Measurements from ENCODE around the gene MYH6. TPM values are rescaled to one million over a fixed set of nuclear protein-coding genes. Genes with fewer than 3 reads are reported as not detected.
"Not testable (repeated sequence)": the region's sequence is repeated elsewhere in the genome, so short reads cannot be mapped to it uniquely, and the experiment has no call there.

Gene MYH6
- total RNA-seq, 1 donor from 2014 or later: not detected

DNA sequence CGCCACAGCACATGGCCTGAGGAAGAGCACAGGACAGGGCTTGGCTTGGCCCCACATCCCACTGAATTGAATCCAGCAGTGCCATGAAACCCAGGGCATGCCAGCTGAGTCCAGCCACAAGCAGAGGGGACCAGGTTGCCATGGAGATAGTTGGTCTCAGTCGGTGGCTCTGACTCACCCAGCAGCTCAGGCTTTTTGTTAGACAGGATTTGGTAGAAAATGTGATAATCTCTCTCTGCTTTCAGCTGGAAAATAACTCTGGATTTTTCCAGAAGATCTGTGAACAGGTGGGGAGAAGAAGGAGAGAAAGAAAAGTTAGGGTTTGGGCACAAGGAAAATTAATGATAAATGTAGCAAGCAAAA, 22.6 kb upstream of the MYH6 start:
- TF ChIP-seq, protein P1, sequence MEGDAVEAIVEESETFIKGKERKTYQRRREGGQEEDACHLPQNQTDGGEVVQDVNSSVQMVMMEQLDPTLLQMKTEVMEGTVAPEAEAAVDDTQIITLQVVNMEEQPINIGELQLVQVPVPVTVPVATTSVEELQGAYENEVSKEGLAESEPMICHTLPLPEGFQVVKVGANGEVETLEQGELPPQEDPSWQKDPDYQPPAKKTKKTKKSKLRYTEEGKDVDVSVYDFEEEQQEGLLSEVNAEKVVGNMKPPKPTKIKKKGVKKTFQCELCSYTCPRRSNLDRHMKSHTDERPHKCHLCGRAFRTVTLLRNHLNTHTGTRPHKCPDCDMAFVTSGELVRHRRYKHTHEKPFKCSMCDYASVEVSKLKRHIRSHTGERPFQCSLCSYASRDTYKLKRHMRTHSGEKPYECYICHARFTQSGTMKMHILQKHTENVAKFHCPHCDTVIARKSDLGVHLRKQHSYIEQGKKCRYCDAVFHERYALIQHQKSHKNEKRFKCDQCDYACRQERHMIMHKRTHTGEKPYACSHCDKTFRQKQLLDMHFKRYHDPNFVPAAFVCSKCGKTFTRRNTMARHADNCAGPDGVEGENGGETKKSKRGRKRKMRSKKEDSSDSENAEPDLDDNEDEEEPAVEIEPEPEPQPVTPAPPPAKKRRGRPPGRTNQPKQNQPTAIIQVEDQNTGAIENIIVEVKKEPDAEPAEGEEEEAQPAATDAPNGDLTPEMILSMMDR (IDR thresholded peaks at IDR 0.05; ENCODE audit: insufficient read depth, low read length, poor library complexity, severe bottlenecking): no peak
- Histone ChIP-seq H3K27me3 (ENCODE audit: control insufficient read depth, insufficient read depth, low read length) (peaks cover 5% of the 10 kb centered on the region), H3K36me3 (ENCODE audit: control insufficient read depth, insufficient read depth, low read length) (no peaks in the 10 kb centered on the region), H3K4me3 (ENCODE audit: low read depth, low read length) (no peak overlapping the region)
- peak; percentile 28 for DNase-seq (ENCODE audit: low read depth)

DNA sequence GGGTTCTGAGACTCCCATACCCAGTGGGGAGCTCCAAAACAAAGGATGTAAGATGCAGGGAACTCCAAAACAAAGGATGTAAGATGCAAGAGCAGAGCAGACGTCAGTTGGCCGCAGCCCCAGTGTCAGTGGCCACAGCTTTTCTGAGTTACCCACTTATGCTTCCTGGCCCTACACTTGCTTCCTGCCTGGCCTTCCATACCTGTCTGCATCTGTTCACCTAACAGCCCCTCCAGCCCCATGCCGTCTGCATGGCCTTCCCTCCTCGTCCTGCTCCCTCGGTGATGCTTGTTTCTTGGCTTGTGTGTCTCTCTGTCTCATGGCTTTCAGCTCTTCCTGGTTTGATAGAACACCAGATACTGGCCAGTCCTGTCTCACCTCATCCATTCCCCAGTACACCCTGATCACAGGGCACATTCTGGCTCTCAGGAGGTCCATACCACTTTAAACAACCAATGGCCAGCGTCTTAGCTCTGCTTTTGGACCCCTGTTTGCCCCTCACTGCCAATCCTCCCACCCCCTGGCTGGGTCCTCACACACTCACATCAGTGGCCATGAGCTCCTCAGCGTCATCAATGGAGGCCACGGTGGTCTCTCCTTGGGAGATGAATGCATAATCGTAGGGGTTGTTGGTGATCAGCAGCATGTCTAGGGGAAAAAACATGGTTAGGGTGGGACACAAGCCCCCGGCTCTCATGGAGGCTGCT, 22.1 kb upstream of the MYH6 start:
- no peak for DNase-seq (ENCODE audit: low read depth)

DNA sequence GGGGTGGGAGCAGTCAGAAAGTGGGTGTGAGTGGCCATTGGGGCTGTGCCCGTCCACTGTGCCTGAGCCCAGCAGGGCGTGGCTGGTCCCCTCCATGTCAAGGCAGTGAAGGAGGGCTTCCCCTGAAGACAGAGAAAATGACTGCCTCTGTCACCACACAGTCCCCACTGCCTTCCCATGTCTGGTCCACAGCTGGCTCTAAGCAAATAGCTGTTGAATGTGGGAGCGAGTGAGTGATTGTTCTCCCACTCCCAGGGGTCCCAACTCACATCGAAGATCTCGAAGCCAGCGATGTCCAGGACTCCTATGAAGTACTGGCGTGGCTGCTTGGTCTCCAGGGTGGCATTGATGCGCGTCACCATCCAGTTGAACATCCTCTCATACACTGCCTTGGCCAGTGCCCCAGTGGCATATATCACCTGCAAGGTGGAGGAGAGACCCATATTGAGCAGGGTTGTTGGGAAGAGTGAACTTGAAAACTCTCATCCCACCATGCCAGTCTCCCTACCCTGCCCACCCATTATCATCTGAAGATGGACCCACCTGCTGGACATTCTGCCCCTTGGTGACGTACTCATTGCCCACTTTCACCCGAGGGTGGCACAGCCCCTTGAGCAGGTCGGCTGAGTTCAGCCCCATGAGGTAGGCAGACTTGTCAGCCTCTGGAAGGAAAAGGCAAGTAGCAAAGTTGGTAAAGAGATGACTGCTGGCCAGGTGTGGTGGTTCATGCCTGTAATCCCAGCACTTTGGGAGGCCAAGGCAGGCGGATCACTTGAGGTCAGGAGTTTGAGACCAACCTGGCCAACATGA, 20.8 kb upstream of the MYH6 start:
- no peak for DNase-seq (ENCODE audit: low read depth)
- Histone ChIP-seq H3K4me3 (ENCODE audit: low read depth, low read length) (no peak overlapping the region), H3K36me3 (ENCODE audit: control insufficient read depth, insufficient read depth, low read length) (no peaks in the 10 kb centered on the region), H3K27me3 (ENCODE audit: control insufficient read depth, insufficient read depth, low read length) (peaks cover 2% of the 10 kb centered on the region)
- TF ChIP-seq, protein P1 (IDR thresholded peaks at IDR 0.05; ENCODE audit: insufficient read depth, low read length, poor library complexity, severe bottlenecking): no peak

More for the DNA sequence above, 22.1 kb upstream of the MYH6 start:
- H3K27me3 ChIP-seq (ENCODE audit: control insufficient read depth, insufficient read depth, low read length): peaks cover 5% of the 10 kb centered on the region
- no peaks in the 10 kb centered on the region for H3K36me3 ChIP-seq (ENCODE audit: control insufficient read depth, insufficient read depth, low read length)
- TF ChIP-seq, protein P1 (IDR thresholded peaks at IDR 0.05; ENCODE audit: insufficient read depth, low read length, poor library complexity, severe bottlenecking): no peak
- H3K4me3 ChIP-seq (ENCODE audit: low read depth, low read length): no peak overlapping the region

DNA sequence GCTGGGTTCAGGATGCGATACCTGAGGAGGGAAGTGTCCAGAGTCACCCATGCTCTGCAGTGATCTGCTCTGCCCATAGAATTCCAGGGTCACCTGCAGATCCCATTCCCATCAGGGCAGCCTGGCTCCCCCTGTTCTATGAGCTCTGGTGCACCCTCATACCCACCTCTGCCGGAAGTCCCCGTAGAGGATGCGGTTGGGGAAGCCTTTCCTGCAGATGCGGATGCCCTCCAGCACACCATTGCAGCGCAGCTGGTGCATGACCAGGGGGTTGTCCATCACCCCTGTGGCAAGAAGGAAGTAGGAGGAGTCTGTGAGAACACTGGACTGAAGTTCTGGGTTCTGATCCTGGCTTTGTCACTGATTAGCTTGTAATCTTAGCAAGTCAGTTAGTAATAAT, 17.7 kb upstream of the MYH6 start:
- DNase-seq (ENCODE audit: low read depth); H3K4me3 ChIP-seq (ENCODE audit: low read depth, low read length); H3K27me3 ChIP-seq (ENCODE audit: control insufficient read depth, insufficient read depth, low read length); H3K36me3 ChIP-seq (ENCODE audit: control insufficient read depth, insufficient read depth, low read length): not testable (repeated sequence)

DNA sequence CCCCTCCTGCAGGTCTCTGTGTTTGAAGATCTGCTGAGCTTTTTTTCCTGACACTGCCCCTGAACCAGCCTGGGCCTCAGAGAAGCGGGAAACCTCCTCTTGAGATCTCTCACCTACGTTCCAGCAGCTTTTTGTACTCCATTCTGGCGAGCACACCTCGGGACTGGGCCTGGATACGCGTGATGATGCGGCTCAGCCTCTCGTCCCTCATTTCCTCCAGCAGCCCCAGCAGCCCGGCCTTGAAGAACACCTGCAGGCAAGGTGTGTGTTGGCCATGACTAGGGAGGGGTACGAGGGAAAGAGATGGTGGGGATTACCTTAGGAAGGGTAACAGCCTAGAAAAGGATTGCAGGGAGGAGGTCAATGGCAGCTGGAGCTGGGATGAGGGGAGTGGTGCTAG, 17.1 kb upstream of the MYH6 start:
- Histone ChIP-seq H3K27me3 (ENCODE audit: control insufficient read depth, insufficient read depth, low read length) (peaks cover 3% of the 10 kb centered on the region), H3K36me3 (ENCODE audit: control insufficient read depth, insufficient read depth, low read length) (no peaks in the 10 kb centered on the region), H3K4me3 (ENCODE audit: low read depth, low read length) (no peak overlapping the region)
- TF ChIP-seq, protein P1 (IDR thresholded peaks at IDR 0.05; ENCODE audit: insufficient read depth, low read length, poor library complexity, severe bottlenecking): no peak
- no peak for DNase-seq (ENCODE audit: low read depth)

DNA sequence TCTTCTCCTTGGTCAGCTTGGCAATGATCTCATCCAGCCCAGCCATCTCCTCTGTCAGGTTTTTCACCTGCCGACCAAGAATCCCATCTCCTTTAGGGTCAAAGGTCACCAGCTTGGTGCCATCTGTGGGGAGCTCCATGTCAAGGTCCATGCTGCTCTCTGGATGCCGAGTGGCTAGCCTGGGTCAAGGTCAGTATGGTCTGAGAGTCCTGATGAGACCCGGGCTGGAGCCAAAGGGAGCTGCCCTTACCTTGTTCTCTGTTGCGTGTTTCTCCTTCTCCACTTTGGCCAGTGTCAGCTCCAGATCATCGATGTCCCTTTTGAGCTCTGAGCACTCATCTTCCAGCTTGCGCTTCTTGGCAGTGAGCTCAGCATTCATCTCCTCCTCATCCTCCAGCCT, 15.6 kb upstream of the MYH6 start:
- H3K4me3 ChIP-seq (ENCODE audit: low read depth, low read length): no peak overlapping the region
- TF ChIP-seq, protein P1 (IDR thresholded peaks at IDR 0.05; ENCODE audit: insufficient read depth, low read length, poor library complexity, severe bottlenecking): no peak
- no peaks in the 10 kb centered on the region for H3K36me3 ChIP-seq (ENCODE audit: control insufficient read depth, insufficient read depth, low read length)
- no peak for DNase-seq (ENCODE audit: low read depth)
- H3K27me3 ChIP-seq (ENCODE audit: control insufficient read depth, insufficient read depth, low read length): peaks cover 3% of the 10 kb centered on the region
